HL-60 (cell line): ENCODE measurements around the gene TIMM29.

ENCODE experiments used
- CTCF ChIP-seq: IDR thresholded peaks from one replicate; pipeline ENCODE4 v1.5.1; 2011; ENCODE audit warnings: low read length, control low read depth, inconsistent platforms; ENCODE audit not compliant: insufficient read depth
- REST ChIP-seq: IDR thresholded peaks from 2 replicates; pipeline ENCODE4 v1.6.1; 2012; ENCODE audit warnings: low read depth; ENCODE audit not compliant: insufficient replicate concordance

- TF ChIP-seq CTCF: no peak
- no peak for TF ChIP-seq REST
Observed at GRCh38 chr19:10977742-10978092, 49.1 kb downstream of the TIMM29 start.
